ENCODE measurements around the gene NBPF3.

Gene NBPF3

DNA sequence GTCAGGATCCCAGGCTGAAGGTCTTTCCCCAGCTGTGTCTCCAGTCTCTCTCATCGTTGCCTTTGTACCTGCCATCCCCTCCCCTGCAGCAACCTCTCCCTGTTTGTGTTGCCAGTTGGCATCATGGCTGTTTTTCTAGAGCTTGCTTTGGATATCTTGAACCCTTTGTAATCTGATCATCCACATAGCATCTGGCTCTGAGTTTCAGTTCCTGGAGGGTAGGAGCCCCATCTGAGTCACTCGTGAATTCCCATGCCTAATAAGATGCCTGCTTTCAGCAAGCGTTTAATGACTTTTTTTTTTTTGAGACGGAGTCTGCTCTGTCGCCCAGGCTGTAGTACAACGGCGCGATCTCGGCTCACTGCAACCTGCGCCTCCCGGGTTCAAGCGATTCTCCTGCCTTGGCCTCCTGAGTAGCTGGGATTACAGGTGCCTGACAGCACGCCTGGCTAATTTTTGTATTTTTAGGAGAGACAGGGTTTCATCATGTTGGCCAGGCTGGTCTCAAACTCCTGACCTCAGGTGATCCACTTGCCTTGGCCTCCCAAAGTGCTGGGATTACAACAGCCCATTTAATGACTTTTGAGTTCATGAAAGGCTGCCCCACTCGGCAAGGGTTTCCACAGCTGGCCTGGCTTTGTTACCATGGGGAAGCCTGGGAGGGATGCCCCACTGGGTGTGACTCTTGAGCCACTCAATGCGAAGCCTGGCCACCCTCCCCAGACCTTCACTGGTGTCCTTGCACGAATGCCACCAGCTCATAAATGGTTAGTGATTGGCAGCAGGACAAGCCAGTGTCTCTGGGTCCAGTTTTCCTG lies 81.2 kb downstream of the NBPF3 start:
- no peak for DNase-seq

DNA sequence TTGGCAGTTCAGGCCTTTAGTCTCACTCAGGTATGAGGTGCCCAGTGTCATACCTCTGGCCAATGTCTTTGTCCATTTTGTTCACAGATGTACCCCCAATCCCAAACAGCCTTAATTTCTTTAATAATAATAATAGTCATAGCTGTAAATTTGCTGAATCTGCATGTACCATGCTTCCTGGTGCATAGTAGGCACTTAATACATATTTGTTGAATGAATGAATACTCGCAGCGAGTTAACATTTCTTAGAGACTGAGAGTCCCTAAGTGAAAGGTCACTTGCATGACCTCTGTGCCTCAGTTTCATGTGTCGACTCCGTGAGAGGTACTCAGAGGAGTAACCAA lies 81.8 kb downstream of the NBPF3 start:
- DNase-seq = no peak

DNA sequence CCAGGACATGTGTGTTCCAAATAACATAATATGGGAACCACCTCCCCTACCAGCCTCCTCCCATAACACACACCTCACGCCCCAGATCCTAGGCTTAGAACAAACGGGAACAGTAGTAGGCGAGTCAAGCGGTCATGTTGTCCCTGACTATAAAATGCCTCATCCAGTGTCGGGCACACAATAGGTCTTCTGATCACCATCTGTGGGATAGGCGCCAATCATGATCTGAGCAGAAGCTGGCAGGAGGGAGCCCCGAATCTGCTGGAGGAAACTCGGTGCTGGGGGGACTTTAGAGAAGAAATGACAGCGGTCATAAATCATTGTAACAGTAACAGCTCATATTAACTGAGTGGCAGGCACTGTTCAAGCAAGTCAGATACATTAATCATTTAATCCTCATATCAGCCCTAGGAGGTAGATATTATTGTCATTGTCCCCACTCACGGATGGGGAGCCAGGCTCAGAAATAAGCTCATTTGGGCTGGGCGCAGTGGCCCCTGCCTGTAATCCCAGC lies 82.6 kb downstream of the NBPF3 start:
- no peak for DNase-seq

DNA sequence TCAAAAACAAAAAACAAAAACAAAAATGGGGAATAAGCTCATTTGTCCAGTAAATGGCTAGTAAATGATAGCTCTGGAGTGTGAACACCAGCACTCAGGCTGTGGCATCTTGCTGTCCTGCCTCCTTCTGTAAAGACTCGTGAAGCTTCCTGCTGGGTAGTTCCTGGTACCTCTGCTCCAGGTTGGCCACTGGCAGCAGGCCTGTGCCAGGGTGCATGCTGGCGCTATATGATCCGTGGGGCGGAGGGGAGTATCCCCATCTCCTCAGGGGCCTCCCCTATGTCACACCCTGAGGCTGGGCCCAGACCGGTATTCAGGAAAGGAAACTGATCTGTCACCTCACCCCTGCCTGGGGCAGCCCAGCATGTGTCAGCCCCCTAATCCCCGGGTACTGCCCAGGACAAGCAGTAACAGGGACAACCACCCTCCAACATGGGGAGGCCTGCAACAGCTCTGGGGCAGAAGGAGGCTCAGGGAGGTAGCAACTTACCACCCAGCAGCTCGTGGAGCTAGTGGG lies 83.4 kb downstream of the NBPF3 start:
- no peak for DNase-seq

DNA sequence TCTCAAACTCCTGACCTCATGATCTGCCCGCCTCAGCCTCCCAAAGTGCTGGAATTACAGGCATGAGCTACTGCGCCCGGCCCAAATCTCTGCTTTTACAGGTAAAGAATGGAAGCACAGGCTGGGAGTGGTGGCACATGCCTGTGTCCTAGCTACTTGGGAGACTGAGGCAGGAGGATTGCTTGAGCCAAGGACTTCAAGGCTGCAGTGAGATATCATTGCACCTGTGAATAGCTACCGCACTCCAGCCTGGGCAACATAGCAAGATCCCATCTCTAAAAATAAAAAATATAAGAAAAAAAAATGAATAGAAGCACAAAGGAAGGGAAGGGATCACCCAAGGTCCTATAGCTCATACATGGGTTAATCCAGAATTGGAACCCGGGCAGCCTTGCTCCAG lies 84.3 kb downstream of the NBPF3 start:
- DNase-seq = no peak

DNA sequence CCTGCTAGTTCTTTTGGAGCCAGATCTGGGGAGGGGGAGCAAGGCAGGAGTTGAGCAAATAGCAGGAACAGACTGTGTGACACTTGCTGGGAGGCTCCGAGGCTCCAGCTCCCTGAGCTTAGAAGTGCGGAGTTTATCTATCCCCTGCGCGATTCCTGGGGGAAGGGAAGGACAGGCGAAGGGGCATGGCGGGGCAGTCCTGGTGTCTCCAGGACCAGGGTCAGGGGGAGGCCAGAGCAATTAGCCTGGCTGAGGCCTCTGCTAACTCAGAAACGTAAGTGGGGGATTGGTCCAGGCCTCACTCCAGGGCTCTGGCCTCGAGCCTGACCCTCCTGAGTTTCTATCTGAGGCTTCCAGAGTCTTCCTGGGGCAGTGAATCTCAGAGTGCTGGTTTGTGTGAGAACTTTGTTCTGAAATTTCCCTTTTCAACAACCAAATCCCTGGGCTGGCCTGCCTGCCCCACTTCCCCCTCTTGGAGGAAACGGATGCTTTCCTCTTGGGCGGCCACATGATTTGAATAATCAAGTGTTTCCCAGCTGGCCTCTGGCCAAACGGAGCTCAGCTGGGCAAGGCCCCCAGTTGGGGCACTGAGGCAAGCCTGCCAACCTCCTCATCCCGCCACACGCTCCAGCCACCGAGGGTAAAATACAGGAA lies 84.9 kb downstream of the NBPF3 start:
- DNase-seq = no peak

DNA sequence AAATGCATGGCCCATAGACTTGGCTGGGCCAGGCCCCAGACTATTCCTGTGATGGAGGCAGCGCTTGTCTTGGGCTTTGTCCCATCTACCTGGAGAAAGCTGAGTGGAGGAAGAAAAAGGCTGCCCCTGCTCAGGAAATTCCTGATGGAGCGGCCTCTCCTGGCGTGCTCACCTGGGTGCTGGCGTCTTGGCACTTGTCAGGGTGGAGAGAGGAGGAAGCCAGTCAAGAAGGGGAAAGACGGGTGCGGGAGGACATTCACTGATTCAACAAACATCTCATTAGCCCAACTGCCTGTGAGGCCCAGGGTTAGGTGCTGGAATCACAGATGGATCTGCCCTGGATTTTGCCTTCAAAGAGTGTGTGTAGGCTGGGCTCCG lies 85.4 kb downstream of the NBPF3 start:
- DNase-seq = no peak

DNA sequence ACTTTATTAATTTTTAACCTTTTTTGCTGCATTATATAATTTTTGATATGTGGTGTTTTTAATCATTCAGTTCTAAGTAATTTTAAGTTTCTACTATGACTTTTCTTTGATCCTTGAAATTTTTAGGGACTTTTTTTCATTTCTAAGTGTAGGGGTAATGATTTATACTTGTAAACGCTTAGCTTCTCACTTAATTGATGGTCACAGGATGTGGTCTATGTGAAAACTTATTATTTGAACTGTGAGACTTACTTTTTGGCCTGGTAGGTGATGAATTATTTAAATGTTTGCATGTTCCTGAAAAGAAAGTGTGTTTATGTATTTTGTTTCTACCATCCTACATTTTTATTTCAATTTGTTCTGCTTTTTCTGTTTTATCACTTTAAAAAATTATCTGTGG lies 86.5 kb downstream of the NBPF3 start:
- no peak for DNase-seq

DNA sequence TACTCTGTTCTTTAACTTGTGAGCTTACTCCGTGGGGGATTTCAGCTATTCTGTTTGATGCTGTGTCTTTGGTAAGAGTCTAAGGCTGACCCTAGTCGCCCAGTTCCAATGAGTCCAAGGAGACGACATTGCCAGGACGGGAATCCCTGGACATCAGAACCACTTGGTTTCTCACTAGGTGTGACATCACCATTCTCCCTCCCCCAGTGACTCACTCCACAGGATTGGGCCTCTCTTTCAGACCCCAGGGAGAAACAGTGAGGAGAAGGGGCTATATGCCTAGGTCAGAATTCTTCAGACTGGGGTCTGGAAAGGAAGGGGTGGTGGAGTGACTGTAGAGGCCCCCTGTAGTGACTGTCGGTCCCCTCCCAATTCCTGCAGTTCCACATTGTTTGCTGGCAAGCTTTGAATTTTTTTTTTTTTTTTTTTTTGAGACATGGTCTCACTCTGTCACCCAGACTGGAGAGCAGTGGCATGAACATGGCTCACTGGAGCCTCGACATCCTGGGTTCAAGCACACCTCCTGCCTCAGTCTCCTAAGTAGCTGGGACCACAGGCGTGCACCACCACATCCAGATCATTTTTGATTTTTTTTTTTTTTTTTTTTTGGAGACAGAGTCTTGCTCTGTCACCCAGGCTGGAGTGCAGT lies 90.6 kb downstream of the NBPF3 start:
- DNase-seq = no peak

DNA sequence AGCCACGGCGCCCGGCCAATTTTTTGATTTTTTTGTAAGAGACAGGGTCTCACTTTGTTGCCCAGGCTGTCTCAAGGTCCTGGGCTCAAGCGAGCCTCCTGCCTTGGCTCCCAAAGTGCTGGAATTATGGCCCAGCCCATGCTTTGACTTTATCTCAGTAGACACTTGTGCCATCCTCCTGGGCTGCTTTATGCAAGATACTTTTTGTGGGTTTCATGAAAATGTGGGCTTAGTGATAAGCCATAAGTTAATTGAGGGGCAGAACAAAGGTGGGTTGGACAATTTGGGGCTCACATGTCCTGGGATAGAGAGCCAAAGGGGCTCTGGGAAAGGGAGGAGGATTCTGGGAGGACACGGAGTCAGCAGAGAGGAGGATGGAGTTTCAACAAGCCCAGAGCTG lies 91.3 kb downstream of the NBPF3 start:
- no peak for DNase-seq

DNA sequence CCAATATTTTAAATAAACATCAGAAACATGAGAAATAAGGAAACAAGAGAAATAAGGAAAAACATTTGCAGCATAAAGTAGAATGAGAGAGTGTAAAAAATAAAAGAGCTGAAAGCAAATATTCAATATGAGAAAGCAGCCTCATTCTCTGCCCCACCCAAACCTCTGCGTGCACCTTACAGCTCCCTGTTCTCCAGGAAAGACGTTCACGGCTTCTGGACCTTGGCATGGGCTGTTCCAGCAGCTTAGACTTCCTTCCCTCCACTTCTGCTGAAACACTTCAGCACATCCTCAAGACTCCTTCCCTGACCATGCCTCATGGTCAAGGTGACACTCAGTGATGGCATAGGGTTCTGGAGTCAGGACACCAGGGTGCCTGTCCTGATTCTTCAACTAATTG lies 92.6 kb downstream of the NBPF3 start:
- no peak for DNase-seq

DNA sequence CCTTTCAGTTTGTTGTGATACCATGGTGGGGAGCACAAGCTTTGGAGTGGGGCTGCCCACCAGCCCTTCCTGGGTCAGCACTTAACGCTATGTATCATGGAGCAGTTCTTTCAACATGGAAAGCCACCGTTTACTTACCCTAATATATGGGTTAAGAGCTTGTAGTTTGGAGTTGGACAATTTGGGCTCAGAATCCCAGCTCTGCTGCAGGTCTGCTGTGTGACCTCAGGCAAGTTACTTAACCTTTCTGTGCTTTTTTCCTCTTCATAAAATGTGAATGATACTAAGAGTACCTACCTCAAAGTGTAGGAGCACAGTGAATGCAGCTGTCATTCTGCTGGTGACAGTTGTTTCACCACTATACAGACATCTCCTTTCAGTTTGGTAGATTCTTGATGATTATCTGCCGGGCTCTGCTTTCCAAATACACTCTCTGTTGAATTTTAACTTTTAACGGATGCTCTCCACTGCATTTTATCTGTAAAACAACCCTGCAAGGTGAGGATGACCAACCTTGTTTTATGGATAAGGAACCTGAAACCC lies 93.1 kb downstream of the NBPF3 start:
- no peak for DNase-seq

DNA sequence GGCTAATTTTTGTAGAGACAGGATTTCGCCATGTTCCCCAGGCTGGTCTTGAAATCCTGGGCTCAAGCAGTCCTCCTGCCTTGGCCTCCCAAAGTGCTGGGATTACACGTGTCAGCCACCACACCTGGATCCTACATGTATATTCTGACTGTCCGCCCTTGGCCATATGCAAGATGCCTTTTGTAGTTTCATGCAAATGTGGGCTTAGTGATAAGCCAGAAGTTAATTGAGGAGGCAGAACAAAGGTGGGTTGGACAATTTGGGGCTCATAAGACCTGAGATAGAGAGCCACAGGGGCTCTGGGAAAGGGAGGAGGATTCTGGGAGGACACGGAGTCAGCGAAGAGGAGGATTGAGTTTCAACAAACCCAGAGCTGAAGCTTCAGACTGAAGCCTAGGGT lies 94.2 kb downstream of the NBPF3 start:
- DNase-seq = no peak

Measured in CD4-positive, alpha-beta T cell treated with Interleukin-12 subunit alpha and Interleukin-12 subunit beta, for 1 hour (primary cell).